Gastroesophageal sphincter (tissue), 3 donors: ENCODE results near the gene MDH2.

Experiments used
- CTCF ChIP-seq, 4 experiments: fragments of 200-600 bp in 2 of 4; fragments of 450-650 bp in 2 of 4; sonication (generic) in 1 of 4; IDR thresholded peaks; one replicate each; pipeline ENCODE4 v1.5.1; 2017 to 2019; ENCODE audit warnings: antibody characterized with exemption in 4 of 4, mild to moderate bottlenecking in 2 of 4, moderate library complexity in 2 of 4
- POLR2A ChIP-seq, 2 donors: fragments of 450-650 bp; IDR thresholded peaks; one replicate each; pipeline ENCODE4 v1.6.1; 2017; ENCODE audit warnings: antibody characterized with exemption in 2 of 2, mild to moderate bottlenecking in 2 of 2, moderate library complexity in 1 of 2
- POLR2AphosphoS5 ChIP-seq: sonication (generic); formaldehyde crosslinking; IDR thresholded peaks from one replicate; pipeline ENCODE4 v1.6.1; 2017; ENCODE audit warnings: antibody characterized with exemption

GRCh38 chr7:76106893-76107292, 59.0 kb downstream of the MDH2 start:
- TF ChIP-seq CTCF (IDR thresholded peaks at IDR 0.05) (no peak), POLR2AphosphoS5 (no peak), POLR2A (IDR thresholded peaks at IDR 0.05) (no peak)
